Nucleus accumbens (tissue), 56 donors: ENCODE data around the gene STX8.
"Not testable (repeated sequence)": the region's sequence is repeated elsewhere in the genome, so short reads cannot be mapped to it uniquely, and the experiment has no call there.

Experiments used
- DNase-seq, 56 donors: peaks; one replicate each; lab custom pipeline; 2025; lab: John Stamatoyannopoulos, UW

STX8 gene

GRCh38 chr17:9361188-9361955, 214.2 kb downstream of the STX8 start:
- DNase-seq, result no peak

- DNase-seq, result no peak
These were observed 214.9 kb downstream of the STX8 start for GRCh38 chr17:9360677-9361081.

GRCh38 chr17:9356488-9356911, 219.1 kb downstream of the STX8 start:
- peak in 41 of 56 donors; percentile 3 to 62 (median 26) for DNase-seq

GRCh38 chr17:9355846-9356245, 219.8 kb downstream of the STX8 start:
- DNase-seq, result no peak

GRCh38 chr17:9355231-9355630, 220.4 kb downstream of the STX8 start:
- DNase-seq, result not testable (repeated sequence)

- DNase-seq, result no peak
These were observed 225.5 kb downstream of the STX8 start for GRCh38 chr17:9350080-9350479.

GRCh38 chr17:9346296-9346926, 229.2 kb downstream of the STX8 start:
- DNase-seq, result no peak

- no peak for DNase-seq
These were observed 232.1 kb downstream of the STX8 start for GRCh38 chr17:9343516-9343915.

- DNase-seq, result no peak
These were observed 233.4 kb downstream of the STX8 start for GRCh38 chr17:9342225-9342624.

GRCh38 chr17:9339958-9340357, 235.7 kb downstream of the STX8 start:
- DNase-seq, result no peak

GRCh38 chr17:9339482-9339881, 236.1 kb downstream of the STX8 start:
- DNase-seq, result not testable (repeated sequence)

GRCh38 chr17:9336817-9337216, 238.8 kb downstream of the STX8 start:
- DNase-seq, result no peak

GRCh38 chr17:9334536-9335446, 240.8 kb downstream of the STX8 start:
- DNase-seq, result no peak

GRCh38 chr17:9332132-9332494, 243.5 kb downstream of the STX8 start:
- peak in 9 of 56 donors; percentile 5 to 56 (median 33) for DNase-seq

- peak in 17 of 56 donors; percentile 6 to 63 (median 27) for DNase-seq
These were observed 244.1 kb downstream of the STX8 start for GRCh38 chr17:9331279-9332131.

GRCh38 chr17:9330611-9331271, 244.9 kb downstream of the STX8 start:
- DNase-seq, result peak in 13 of 56 donors; percentile 2 to 33 (median 14)

- no peak for DNase-seq
These were observed 245.5 kb downstream of the STX8 start for GRCh38 chr17:9330141-9330540.

GRCh38 chr17:9329251-9329921, 246.2 kb downstream of the STX8 start:
- peak in 11 of 56 donors; percentile 3 to 31 (median 17) for DNase-seq

GRCh38 chr17:9324864-9325263, 250.8 kb downstream of the STX8 start:
- DNase-seq, result peak in 1 of 56 donors; percentile 1
